WTC11 (cell line): ENCODE measurements around the gene AMN.

Source experiments
- EMX1 ChIP-seq: fragments of 250-450 bp; sonication (Bioruptor Pico); IDR thresholded peaks from 2 replicates; pipeline ENCODE4 v1.8.0; 2021; ENCODE audit warnings: mild to moderate bottlenecking
- TF ChIP-seq, protein P1 (sequence below): fragments of 200-600 bp; IDR thresholded peaks from 2 replicates; pipeline ENCODE4 v1.8.0; 2022; ENCODE audit warnings: antibody characterized with exemption

DNA sequence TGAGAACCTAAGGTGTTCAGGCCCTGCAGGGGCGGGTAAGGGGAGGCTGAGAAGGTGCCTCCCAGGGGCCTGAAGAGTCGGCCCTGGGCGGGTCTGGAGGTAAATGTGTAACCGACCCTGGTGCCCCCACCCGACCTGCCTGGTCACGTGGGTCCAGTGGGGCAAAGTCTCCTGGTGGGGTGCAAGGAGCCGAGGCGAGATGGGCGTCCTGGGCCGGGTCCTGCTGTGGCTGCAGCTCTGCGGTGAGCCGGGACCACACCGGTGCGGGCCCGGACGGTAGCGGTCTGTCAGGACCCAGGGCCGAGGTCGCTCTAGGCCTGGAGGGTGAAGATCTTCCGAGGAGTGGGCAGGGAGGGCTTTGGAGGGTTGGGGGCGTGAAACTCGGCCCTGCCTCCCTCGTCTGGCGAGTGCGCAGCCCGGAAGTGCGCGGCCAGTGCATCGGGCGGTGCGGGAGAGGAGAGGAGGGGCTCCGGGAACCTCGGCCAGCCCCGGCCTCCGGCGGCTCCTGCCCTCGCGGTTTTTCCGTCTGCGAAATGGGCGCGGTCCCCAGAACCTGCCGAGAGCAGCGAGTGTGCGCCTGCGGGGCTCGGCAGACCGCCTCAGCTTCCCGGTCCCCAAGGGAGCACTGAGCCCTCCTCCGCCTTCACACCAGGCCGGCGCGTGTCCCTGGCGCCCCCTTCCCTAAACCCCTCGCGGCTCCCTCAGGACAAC, at the start of gene AMN:
- TF ChIP-seq, protein P1, sequence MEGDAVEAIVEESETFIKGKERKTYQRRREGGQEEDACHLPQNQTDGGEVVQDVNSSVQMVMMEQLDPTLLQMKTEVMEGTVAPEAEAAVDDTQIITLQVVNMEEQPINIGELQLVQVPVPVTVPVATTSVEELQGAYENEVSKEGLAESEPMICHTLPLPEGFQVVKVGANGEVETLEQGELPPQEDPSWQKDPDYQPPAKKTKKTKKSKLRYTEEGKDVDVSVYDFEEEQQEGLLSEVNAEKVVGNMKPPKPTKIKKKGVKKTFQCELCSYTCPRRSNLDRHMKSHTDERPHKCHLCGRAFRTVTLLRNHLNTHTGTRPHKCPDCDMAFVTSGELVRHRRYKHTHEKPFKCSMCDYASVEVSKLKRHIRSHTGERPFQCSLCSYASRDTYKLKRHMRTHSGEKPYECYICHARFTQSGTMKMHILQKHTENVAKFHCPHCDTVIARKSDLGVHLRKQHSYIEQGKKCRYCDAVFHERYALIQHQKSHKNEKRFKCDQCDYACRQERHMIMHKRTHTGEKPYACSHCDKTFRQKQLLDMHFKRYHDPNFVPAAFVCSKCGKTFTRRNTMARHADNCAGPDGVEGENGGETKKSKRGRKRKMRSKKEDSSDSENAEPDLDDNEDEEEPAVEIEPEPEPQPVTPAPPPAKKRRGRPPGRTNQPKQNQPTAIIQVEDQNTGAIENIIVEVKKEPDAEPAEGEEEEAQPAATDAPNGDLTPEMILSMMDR, result no peak
- no peak for TF ChIP-seq EMX1 (CRISPR knock-in tag)
